GM12878 (cell line): Measurements from ENCODE around the gene ZSCAN23. TPM values are rescaled to one million over a fixed set of nuclear protein-coding genes. Genes with fewer than 3 reads are reported as not detected.

Experiments
- ATAC-seq: fragments of 200-7000 bp; cut with Tn5 transposase; 3 replicates; pipeline ENCODE4 v1.9.1; 2020; ENCODE audit warnings: mild to moderate bottlenecking, moderate library complexity
- BruUV-seq: library from RNA; stranded (reverse); fragments of 400-500 nt; replicated peaks from 2 replicates; lab custom pipeline; 2021; lab: Mats Ljungman, UMichigan
- CTCF ChIA-PET: fragments of 300-600 bp; sonication (Branson Sonifier 250); formaldehyde crosslinking; extraction: SDS; loops from one replicate; lab custom pipeline; 2021; ENCODE audit warnings: inconsistent platforms; lab: Yijun Ruan, JAX
- POLR2A ChIA-PET: fragments of 350-600 bp; formaldehyde crosslinking; extraction: SDS; loops from one replicate; lab custom pipeline; 2021; ENCODE audit warnings: inconsistent platforms; lab: Charles Lee
- RAD21 ChIA-PET: fragments of 300-600 bp; sonication (Branson Sonifier 250); formaldehyde crosslinking; loops from one replicate; lab custom pipeline; 2023; ENCODE audit warnings: antibody characterized with exemption; ENCODE audit not compliant: unreplicated experiment; lab: Charles Lee
- SMC1A ChIA-PET: fragments of 300-600 bp; sonication (Branson Sonifier 250); formaldehyde crosslinking; loops from one replicate; lab custom pipeline; 2023; ENCODE audit not compliant: unreplicated experiment, uncharacterized antibody; lab: Charles Lee
- DNase-seq: peaks from one replicate; pipeline ENCODE4 v3.0.0-alpha.2; 2011; ENCODE audit warnings: low read depth, low spot score
- FAIRE-seq: peaks from 3 replicates; lab custom pipeline; 2011; peaks lifted over from hg19 to GRCh38; lab: Jason Lieb, UNC
- H2AFZ ChIP-seq: 2 replicates; pipeline ENCODE4 v1.6.0; 2011; ENCODE audit warnings: low read depth, low read length, control low read depth; ENCODE audit not compliant: control insufficient read depth
- H3K27ac ChIP-seq: 2 replicates; pipeline ENCODE4 v1.5.1; 2011; ENCODE audit warnings: control low read depth; ENCODE audit not compliant: control insufficient read depth, insufficient read depth
- H3K27me3 ChIP-seq, 2 experiments: replicated peaks in 1 of 2; 2 replicates each; pipeline versions ENCODE4 v1.6.0 to v1.6.1; 2011; ENCODE audit warnings: low read length in 1 of 2; ENCODE audit not compliant: control insufficient read depth in 2 of 2, insufficient read depth in 2 of 2
- H3K36me3 ChIP-seq, 2 experiments: 2 replicates each; pipeline ENCODE4 v1.5.1; 2011; ENCODE audit warnings: low read length in 1 of 2; ENCODE audit not compliant: control insufficient read depth in 2 of 2, insufficient read depth in 2 of 2
- H3K4me1 ChIP-seq: 2 replicates; pipeline ENCODE4 v1.6.1; 2011; ENCODE audit warnings: mild to moderate bottlenecking, low read length, moderate library complexity, mixed read lengths; ENCODE audit not compliant: control insufficient read depth, insufficient read depth
- H3K4me2 ChIP-seq: 2 replicates; pipeline ENCODE4 v1.6.0; 2011; ENCODE audit warnings: control low read depth; ENCODE audit not compliant: control insufficient read depth, insufficient read depth
- H3K4me3 ChIP-seq: fragments of 200-600 bp; sonication (generic); 2 replicates; pipeline ENCODE4 v1.5.1; 2016
- H3K79me2 ChIP-seq: 2 replicates; pipeline ENCODE4 v1.6.0; 2011; ENCODE audit warnings: low read length; ENCODE audit not compliant: control insufficient read depth, insufficient read depth
- H3K9ac ChIP-seq: 2 replicates; pipeline ENCODE4 v1.8.0; 2011; ENCODE audit warnings: low read length, control low read depth, mixed read lengths; ENCODE audit not compliant: control insufficient read depth, insufficient read depth
- H3K9me3 ChIP-seq: replicated peaks from 3 replicates; pipeline ENCODE4 v1.5.1; 2011; ENCODE audit warnings: mild to moderate bottlenecking, low read length; ENCODE audit not compliant: control insufficient read depth, insufficient read depth
- H4K20me1 ChIP-seq: 2 replicates; pipeline ENCODE4 v1.6.0; 2011; ENCODE audit not compliant: control insufficient read depth, insufficient read depth
- EP300 ChIP-seq, 2 experiments: fragments of 150-350 bp in 1 of 2; IDR thresholded peaks; 2 replicates each; pipeline ENCODE4 v1.6.1; 2011 to 2012; ENCODE audit warnings: low read depth in 2 of 2, low read length in 2 of 2, borderline replicate concordance in 1 of 2, improper control_type of control experiment in 1 of 2, inconsistent platforms in 1 of 2; ENCODE audit not compliant: control insufficient read depth in 1 of 2
- JUND ChIP-seq: IDR thresholded peaks from 2 replicates; pipeline ENCODE4 v1.6.1; 2012; ENCODE audit warnings: low read depth, mild to moderate bottlenecking, low read length, improper control_type of control experiment, moderate library complexity
- MYC ChIP-seq: IDR thresholded peaks from 2 replicates; pipeline ENCODE4 v1.6.1; 2011; ENCODE audit warnings: mild to moderate bottlenecking, low read length, moderate library complexity, inconsistent platforms; ENCODE audit not compliant: insufficient read depth, insufficient replicate concordance, insufficient read length, severe bottlenecking
- POU2F2 ChIP-seq: IDR thresholded peaks from 3 replicates; pipeline ENCODE4 v1.6.1; 2011; ENCODE audit warnings: low read depth, mild to moderate bottlenecking, low read length, borderline replicate concordance
- SREBF1 ChIP-seq: IDR thresholded peaks from 2 replicates; pipeline ENCODE4 v1.6.1; 2012; ENCODE audit warnings: mild to moderate bottlenecking, low read length
- TCF7 ChIP-seq: IDR thresholded peaks from 2 replicates; pipeline ENCODE4 v1.6.1; 2014; ENCODE audit warnings: antibody characterized with exemption, borderline replicate concordance
- ZNF24 ChIP-seq: fragments of 450-650 bp; IDR thresholded peaks from 2 replicates; pipeline ENCODE4 v1.6.1; 2017; ENCODE audit warnings: antibody characterized with exemption, mild to moderate bottlenecking
- WGBS: methylation state at CpG from one replicate; pipeline ENCODE4 v1.1.6; 2016; ENCODE audit warnings: low lambda C conversion rate; ENCODE audit not compliant: insufficient replicate concordance, insufficient coverage; ENCODE audit errors: missing lambda C conversion rate; 5-methylcytosine and 5-hydroxymethylcytosine counted together
- in situ Hi-C: fragments of 300-500 bp; cut with MboI; formaldehyde crosslinking; loops from 9 replicates; pipeline ENCODE4 v1.14.3; 2018; ENCODE audit warnings: mixed read lengths
- intact Hi-C: fragments of 100-400 bp; cut with micrococcal nuclease; formaldehyde crosslinking; loops from one replicate; pipeline ENCODE4 v1.14.2; 2022; ENCODE audit not compliant: unreplicated experiment
- polyA plus RNA-seq, 11 experiments: library from polyadenylated mRNA; depleted of rRNA in 4 of 11; unstranded in 6 of 11; stranded (reverse) in 5 of 11; fragments of >200 nt; fragmentation: Nextera tagmentation in 4 of 11; fragmentation: Illumina TruSeq in 1 of 11; extraction: Ambion mirVana in 4 of 11; extraction: Trizol in 1 of 11; gene quantifications; 1 replicate in 1 of 11; 2 replicates in 10 of 11; pipeline versions ENCODE4 v1.2.1 to v1.2.3, GENCODE V29; 2011 to 2016; ENCODE audit warnings: inconsistent platforms in 2 of 11, missing spikeins in 2 of 11, low read depth in 1 of 11
- total RNA-seq, 4 experiments: library from RNA; depleted of rRNA in 3 of 4; stranded (reverse); fragments of >200 nt in 3 of 4; fragmentation: Illumina TruSeq in 1 of 4; extraction: Trizol in 1 of 4; gene quantifications; 2 replicates each; pipeline versions ENCODE4 v1.2.1 to v1.2.3, GENCODE V29; 2013 to 2021
- TF ChIP-seq, protein P1 (sequence below): IDR thresholded peaks from 2 replicates; pipeline ENCODE4 v1.6.1; 2012; ENCODE audit warnings: improper control_type of control experiment, low read depth, low read length; ENCODE audit not compliant: insufficient replicate concordance
- TF ChIP-seq, protein P2 (sequence below): fragments of 450-650 bp; formaldehyde crosslinking; IDR thresholded peaks from 2 replicates; pipeline ENCODE4 v1.5.0; 2022; ENCODE audit warnings: mild to moderate bottlenecking, missing genetic modification characterization
- TF ChIP-seq, protein P3 (sequence below): IDR thresholded peaks from 2 replicates; pipeline ENCODE4 v1.6.1; 2012; ENCODE audit warnings: low read length, inconsistent platforms
- TF ChIP-seq, protein P4 (sequence below): IDR thresholded peaks from 2 replicates; pipeline ENCODE4 v1.6.1; 2011; ENCODE audit warnings: low read depth, low read length, improper control_type of control experiment, borderline replicate concordance

The ZSCAN23 gene
- total and polyA plus RNA-seq, 10 of the 15 experiments (the other 5 are each of a cell fraction or from before 2014, with no cell fraction given), result 0.04 to 2.3 (median 0.84) TPM

DNA sequence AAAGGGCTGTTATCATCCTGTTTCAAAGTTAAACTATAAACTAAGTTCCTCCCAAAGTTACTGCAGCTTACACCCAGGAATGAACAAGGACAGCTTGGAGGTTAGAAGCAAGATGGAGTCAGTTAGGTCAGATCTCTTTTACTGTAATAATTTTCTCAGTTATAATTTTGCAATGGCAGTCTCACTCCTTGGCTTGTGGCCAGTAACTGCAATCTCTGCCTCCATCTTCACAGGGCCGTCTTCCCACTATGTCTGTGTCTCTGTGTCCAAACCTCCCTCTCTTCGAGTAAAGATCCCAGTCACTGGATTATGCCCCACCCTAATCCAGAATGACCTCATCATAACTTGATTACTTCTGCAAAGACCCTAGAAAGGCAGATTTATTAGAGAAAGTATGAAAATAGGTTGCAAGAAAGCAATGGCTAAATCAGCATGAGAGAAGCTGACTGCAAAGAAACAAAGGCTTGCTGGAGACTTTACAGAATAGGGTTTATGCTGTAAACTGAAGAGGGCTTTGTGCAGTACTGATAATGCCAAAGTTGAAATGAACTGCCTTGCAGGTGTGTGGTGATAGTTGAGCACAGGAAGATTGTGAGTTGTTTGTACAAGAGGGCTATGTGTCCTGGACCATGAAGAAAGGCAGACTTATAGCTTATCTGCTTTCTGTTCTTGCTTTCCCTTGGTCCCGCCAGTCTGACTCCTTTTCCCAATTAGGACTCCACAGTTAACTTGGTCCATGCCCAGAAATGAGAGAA, 43.9 kb upstream of the ZSCAN23 start:
- POLR2A ChIA-PET, result no interaction called here
- BruUV-seq, result no TSS peak
- no peak overlapping the region for H3K4me3 ChIP-seq

More for the DNA sequence above, 43.9 kb upstream of the ZSCAN23 start:
- 30% methylated on average over 3 of the region's 3 CpGs for WGBS
- no peak overlapping the region for H3K27ac ChIP-seq
- TF ChIP-seq ZNF24 (no peak), JUND (no peak), POU2F2 (no peak), EP300 (IDR thresholded peaks at IDR 0.05; ENCODE audit: borderline replicate concordance in 1 of 2, control insufficient read depth in 1 of 2, low read depth in 2 of 2, low read length in 2 of 2) (no peak), MYC (no peak), TCF7 (no peak), SREBF1 (no peak)
- TF ChIP-seq, protein P1, sequence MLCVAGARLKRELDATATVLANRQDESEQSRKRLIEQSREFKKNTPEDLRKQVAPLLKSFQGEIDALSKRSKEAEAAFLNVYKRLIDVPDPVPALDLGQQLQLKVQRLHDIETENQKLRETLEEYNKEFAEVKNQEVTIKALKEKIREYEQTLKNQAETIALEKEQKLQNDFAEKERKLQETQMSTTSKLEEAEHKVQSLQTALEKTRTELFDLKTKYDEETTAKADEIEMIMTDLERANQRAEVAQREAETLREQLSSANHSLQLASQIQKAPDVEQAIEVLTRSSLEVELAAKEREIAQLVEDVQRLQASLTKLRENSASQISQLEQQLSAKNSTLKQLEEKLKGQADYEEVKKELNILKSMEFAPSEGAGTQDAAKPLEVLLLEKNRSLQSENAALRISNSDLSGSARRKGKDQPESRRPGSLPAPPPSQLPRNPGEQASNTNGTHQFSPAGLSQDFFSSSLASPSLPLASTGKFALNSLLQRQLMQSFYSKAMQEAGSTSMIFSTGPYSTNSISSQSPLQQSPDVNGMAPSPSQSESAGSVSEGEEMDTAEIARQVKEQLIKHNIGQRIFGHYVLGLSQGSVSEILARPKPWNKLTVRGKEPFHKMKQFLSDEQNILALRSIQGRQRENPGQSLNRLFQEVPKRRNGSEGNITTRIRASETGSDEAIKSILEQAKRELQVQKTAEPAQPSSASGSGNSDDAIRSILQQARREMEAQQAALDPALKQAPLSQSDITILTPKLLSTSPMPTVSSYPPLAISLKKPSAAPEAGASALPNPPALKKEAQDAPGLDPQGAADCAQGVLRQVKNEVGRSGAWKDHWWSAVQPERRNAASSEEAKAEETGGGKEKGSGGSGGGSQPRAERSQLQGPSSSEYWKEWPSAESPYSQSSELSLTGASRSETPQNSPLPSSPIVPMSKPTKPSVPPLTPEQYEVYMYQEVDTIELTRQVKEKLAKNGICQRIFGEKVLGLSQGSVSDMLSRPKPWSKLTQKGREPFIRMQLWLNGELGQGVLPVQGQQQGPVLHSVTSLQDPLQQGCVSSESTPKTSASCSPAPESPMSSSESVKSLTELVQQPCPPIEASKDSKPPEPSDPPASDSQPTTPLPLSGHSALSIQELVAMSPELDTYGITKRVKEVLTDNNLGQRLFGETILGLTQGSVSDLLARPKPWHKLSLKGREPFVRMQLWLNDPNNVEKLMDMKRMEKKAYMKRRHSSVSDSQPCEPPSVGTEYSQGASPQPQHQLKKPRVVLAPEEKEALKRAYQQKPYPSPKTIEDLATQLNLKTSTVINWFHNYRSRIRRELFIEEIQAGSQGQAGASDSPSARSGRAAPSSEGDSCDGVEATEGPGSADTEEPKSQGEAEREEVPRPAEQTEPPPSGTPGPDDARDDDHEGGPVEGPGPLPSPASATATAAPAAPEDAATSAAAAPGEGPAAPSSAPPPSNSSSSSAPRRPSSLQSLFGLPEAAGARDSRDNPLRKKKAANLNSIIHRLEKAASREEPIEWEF, result no peak
- TF ChIP-seq, protein P2, sequence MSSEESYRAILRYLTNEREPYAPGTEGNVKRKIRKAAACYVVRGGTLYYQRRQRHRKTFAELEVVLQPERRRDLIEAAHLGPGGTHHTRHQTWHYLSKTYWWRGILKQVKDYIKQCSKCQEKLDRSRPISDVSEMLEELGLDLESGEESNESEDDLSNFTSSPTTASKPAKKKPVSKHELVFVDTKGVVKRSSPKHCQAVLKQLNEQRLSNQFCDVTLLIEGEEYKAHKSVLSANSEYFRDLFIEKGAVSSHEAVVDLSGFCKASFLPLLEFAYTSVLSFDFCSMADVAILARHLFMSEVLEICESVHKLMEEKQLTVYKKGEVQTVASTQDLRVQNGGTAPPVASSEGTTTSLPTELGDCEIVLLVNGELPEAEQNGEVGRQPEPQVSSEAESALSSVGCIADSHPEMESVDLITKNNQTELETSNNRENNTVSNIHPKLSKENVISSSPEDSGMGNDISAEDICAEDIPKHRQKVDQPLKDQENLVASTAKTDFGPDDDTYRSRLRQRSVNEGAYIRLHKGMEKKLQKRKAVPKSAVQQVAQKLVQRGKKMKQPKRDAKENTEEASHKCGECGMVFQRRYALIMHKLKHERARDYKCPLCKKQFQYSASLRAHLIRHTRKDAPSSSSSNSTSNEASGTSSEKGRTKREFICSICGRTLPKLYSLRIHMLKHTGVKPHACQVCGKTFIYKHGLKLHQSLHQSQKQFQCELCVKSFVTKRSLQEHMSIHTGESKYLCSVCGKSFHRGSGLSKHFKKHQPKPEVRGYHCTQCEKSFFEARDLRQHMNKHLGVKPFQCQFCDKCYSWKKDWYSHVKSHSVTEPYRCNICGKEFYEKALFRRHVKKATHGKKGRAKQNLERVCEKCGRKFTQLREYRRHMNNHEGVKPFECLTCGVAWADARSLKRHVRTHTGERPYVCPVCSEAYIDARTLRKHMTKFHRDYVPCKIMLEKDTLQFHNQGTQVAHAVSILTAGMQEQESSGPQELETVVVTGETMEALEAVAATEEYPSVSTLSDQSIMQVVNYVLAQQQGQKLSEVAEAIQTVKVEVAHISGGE (CRISPR knock-in tag), result no peak
- TF ChIP-seq, protein P3, sequence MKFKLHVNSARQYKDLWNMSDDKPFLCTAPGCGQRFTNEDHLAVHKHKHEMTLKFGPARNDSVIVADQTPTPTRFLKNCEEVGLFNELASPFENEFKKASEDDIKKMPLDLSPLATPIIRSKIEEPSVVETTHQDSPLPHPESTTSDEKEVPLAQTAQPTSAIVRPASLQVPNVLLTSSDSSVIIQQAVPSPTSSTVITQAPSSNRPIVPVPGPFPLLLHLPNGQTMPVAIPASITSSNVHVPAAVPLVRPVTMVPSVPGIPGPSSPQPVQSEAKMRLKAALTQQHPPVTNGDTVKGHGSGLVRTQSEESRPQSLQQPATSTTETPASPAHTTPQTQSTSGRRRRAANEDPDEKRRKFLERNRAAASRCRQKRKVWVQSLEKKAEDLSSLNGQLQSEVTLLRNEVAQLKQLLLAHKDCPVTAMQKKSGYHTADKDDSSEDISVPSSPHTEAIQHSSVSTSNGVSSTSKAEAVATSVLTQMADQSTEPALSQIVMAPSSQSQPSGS, result no peak
- TF ChIP-seq, protein P4, sequence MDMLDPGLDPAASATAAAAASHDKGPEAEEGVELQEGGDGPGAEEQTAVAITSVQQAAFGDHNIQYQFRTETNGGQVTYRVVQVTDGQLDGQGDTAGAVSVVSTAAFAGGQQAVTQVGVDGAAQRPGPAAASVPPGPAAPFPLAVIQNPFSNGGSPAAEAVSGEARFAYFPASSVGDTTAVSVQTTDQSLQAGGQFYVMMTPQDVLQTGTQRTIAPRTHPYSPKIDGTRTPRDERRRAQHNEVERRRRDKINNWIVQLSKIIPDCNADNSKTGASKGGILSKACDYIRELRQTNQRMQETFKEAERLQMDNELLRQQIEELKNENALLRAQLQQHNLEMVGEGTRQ, result no peak
- ATAC-seq (no peak), FAIRE-seq (no peak), DNase-seq (no peak)
- H4K20me1 ChIP-seq, result no peaks in the 10 kb centered on the region
- no peak overlapping the region for H2AFZ ChIP-seq
- in situ Hi-C loops (no loop called here), intact Hi-C loops (loop anchor here (5.0 kb wide), 1 partner anchor 90 kb away; the partner anchor contains the start of gene ZSCAN12)
- no peak overlapping the region for H3K4me2 ChIP-seq
- RAD21 ChIA-PET, result no interaction called here
- SMC1A ChIA-PET, result no interaction called here
- no peaks in the 10 kb centered on the region for H3K79me2 ChIP-seq
- H3K4me1 ChIP-seq, result no peaks in the 10 kb centered on the region
- CTCF ChIA-PET, result no interaction called here
- H3K27me3 ChIP-seq, result no peaks in the 10 kb centered on the region; a peak in 1 of 4 replicates
- no peaks in the 10 kb centered on the region; the same call in 2 of the 3 replicates for H3K9me3 ChIP-seq
- no peak overlapping the region for H3K9ac ChIP-seq
- no peaks in the 10 kb centered on the region for H3K36me3 ChIP-seq
